GM19025 (cell line): Measurements from ENCODE around the gene SKI.

ENCODE experiments used
- ATAC-seq: cut with Tn5 transposase; IDR thresholded peaks from one replicate; pipeline ENCODE4 v1.9.1; 2021; ENCODE audit warnings: mild to moderate bottlenecking, low read depth, moderate library complexity; ENCODE audit not compliant: unreplicated experiment

Gene SKI

DNA sequence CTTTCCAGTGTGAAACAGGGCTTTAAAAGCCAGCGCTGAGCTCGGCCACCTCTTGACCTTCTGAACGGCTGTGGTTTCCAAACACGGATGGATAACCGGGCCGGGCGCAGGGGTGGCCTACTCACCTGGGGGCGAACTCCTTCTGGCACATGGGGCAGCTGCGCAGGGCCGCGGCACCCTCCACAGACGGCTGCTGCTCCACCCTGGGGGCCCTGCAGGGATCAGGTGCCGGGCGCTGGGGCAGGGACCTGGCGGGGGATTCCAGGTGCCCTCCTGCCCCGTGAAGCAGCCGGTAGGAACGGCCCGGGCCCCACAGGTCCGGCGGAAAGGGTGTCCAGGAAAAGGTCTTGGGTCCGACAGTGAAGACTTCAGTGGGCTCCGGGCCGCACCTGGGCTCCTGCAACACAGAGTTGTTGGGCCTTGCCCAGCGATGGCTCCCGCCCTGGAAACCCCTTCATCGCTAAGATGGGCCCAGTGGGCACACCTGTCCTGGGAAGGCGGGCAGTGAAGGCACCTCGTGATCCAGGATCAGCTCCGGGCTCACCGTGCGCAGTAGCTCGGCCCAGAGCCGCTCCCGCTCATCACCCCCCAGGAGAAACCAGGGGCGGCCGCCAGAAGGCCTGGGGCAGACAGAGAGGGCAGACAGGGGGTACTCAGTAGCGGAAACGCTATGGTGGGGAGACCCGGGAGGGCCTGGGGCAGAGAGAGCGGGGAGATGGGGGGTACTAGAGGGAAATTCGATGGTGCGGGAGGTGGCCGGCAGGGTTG lies 34.4 kb upstream of the SKI start:
- ATAC-seq: no peak

DNA sequence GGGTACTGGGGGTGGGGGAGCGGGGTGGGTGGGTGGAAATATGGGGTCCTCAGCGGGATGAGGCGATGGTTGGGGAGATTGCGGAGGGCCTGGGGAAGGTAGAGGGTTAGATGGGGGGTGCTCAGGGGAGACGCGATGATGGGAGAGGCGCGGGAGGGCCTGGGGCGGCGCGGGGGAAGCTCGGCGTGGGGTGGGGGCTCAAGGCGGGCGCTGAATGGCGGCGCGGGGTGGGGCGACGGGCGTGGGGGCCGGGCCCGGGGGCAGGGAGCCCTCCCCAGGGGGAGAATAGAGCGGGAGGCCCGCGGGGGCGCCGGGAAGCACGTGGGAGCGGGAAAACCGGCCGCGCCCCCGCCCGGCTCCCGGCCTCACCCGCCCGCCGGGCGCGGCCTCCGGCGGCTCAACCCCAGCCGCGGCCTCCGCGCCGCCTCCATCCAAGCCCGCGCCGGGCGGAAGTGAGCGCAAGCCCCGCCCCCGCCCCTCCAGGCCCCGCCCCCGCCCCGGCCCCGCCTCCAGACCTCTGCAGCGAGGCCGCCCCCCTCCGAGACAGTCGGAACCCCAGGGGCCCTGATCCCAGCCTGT lies 33.7 kb upstream of the SKI start, which contains the start of gene FAAP20:
Gene FAAP20 (minus strand): TSS at position 454 of the 579 bp plus-strand sequence. CDS start 23 bp downstream, at position 431.
- peak; percentile 52 for ATAC-seq

GRCh38 chr1:2194898-2195673 lies 33.0 kb upstream of the SKI start:
- ATAC-seq: peak; percentile 54

- ATAC-seq: no peak
Measured at GRCh38 chr1:2195785-2196184, 32.3 kb upstream of the SKI start.

- ATAC-seq: no peak
Measured at GRCh38 chr1:2196901-2197638, 31.0 kb upstream of the SKI start.

GRCh38 chr1:2197707-2198165 lies 30.4 kb upstream of the SKI start:
- ATAC-seq: no peak

- ATAC-seq: no peak
Measured at GRCh38 chr1:2198571-2198970, 29.5 kb upstream of the SKI start.

- ATAC-seq: no peak
Measured at GRCh38 chr1:2199042-2199810, 28.9 kb upstream of the SKI start.

- no peak for ATAC-seq
Measured at GRCh38 chr1:2200308-2200943, 27.7 kb upstream of the SKI start.

DNA sequence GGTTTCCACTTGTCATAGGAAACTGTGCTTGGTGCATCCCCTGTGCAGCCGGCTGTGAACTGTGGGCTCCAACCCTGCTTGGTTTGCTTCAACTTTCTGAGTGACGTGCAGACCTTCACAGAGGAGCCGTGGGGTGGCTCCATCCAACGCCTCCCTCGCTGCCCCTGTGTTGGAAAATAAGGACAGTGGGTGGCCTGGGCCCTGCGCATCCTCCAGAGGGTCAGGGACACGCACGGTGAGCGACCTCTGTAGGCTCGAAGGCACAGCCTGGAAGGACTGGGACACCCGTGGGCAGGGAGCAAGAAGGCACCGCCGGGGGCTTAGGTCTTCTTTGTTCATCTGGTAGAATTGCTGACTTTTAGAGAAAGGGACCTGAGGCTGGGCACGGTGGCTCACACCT lies 27.1 kb upstream of the SKI start:
- no peak for ATAC-seq

GRCh38 chr1:2202008-2202575 lies 26.0 kb upstream of the SKI start:
- no peak for ATAC-seq

- no peak for ATAC-seq
Measured at GRCh38 chr1:2202843-2203601, 25.1 kb upstream of the SKI start.

- no peak for ATAC-seq
Measured at GRCh38 chr1:2203671-2204414, 24.3 kb upstream of the SKI start.

DNA sequence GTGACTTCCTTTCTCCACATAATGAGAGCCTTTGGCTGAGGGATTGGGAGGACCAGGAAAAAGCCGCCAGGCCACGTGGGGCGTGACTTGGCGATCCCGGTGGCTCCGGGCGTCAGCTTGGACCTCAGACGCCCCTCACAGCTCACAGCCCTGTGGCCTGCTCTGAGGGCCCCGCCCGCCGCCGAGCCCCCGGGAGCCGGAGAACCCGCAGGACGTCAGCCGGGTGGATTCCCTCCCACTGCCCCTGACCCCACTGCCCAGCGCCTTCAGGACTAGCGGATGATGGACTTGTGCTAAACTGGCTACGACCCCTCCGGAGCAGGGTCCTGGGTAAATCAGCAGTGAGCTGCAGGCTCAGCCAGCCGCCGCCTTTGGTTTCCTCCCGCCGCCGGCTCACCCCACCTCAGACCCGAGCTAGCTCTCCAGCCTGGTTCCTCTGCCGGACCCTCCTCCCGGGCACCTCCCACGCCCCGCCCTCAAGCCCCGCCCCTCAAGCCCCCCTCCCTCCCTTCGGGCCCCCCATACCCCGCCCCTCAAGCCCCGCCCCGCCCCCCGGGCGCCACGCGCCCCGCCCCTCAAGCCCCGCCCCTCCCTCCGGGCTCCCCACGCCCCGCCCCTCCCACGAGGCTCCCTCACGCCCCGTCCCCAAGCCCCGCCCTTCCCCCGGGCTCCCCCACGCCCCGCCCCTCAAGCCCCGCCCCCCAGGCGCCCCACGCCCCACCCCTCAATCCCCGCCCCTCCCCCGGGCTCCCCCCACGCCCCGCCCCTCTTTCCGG lies 23.5 kb upstream of the SKI start:
- ATAC-seq: no peak

DNA sequence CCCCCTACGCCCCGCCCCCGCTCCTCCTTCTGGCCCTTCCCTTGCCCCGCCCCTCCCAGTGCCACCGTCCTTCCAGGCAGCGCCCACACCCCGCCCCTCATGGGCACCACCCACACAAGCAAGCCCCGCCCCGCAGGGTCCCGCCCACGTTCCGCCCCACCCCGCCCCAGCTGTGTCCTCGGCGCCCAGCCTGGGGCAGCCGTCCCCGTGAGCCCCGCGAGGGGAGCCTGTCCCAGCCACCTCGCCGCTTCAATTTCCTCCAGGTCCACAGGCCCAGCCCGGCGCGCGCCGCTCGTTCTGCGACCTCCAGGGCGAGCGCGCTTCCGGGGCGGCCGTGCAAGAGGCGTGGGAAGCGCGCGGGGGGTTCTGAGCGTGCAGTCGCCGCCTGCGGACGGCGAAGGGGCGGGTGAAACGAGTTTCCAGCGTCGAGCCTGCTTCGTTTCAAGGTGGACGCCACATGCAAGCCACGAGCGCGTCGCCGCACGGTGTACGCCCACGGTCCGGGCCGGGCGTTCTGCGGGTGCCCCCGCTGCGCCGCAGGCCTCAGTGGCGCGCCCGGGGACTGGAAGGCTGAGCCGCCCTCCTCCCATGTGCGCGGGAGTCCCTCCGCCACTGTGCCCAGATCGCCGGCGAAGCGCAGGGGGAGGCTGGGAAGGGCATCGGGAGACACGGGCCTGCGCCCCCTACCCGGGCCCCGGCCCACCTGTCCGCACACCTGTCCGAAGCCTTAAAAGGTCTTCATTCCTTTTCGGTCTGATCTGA lies 22.7 kb upstream of the SKI start:
- peak; percentile 67 for ATAC-seq

- no peak for ATAC-seq
Measured at GRCh38 chr1:2206813-2207487, 21.2 kb upstream of the SKI start.
